Prostate gland (tissue), 2 donors: ENCODE data around the gene BCLAF3. TPM values are rescaled to one million over a fixed set of nuclear protein-coding genes. Genes with fewer than 3 reads are reported as not detected.

Source experiments
- DNase-seq: peaks from one replicate; pipeline ENCODE4 v3.0.0-alpha.2; 2019; ENCODE audit warnings: low spot score
- H3K27ac ChIP-seq, 2 donors: fragments of 200-600 bp; sonication (generic); 2 replicates each; pipeline ENCODE4 v1.5.1; 2017 to 2019
- H3K27me3 ChIP-seq: fragments of 200-600 bp; sonication (generic); replicated peaks from 2 replicates; pipeline ENCODE4 v1.5.1; 2019; ENCODE audit not compliant: insufficient read depth
- H3K36me3 ChIP-seq, 2 donors: fragments of 200-600 bp; sonication (generic); 1 replicate in 1 of 2; 2 replicates in 1 of 2; pipeline versions ENCODE4 v1.5.1 to v1.8.1; 2017 to 2019
- H3K4me1 ChIP-seq: fragments of 200-600 bp; sonication (generic); replicated peaks from 2 replicates; pipeline ENCODE4 v1.5.1; 2019
- H3K4me3 ChIP-seq, 2 donors: fragments of 200-600 bp; sonication (generic); 2 replicates each; pipeline ENCODE4 v1.5.1; 2017 to 2019
- H3K9me3 ChIP-seq: fragments of 200-600 bp; sonication (generic); 2 replicates; pipeline ENCODE4 v1.5.1; 2017
- CTCF ChIP-seq, 4 experiments: fragments of 200-600 bp in 2 of 4; fragments of 450-650 bp in 2 of 4; sonication (generic) in 2 of 4; IDR thresholded peaks; 1 replicate in 3 of 4; 2 replicates in 1 of 4; pipeline ENCODE4 v1.5.1; 2016 to 2019; ENCODE audit warnings: antibody characterized with exemption in 4 of 4, mild to moderate bottlenecking in 2 of 4, moderate library complexity in 2 of 4
- POLR2A ChIP-seq: fragments of 450-650 bp; IDR thresholded peaks from one replicate; pipeline ENCODE4 v1.6.1; 2016; ENCODE audit warnings: antibody characterized with exemption, mild to moderate bottlenecking
- POLR2AphosphoS5 ChIP-seq: sonication (generic); formaldehyde crosslinking; IDR thresholded peaks from one replicate; pipeline ENCODE4 v1.6.1; 2017; ENCODE audit warnings: antibody characterized with exemption
- WGBS: methylation state at CpG from one replicate; pipeline ENCODE4 v1.1.5; 2018; 5-methylcytosine and 5-hydroxymethylcytosine counted together
- intact Hi-C: fragments of 100-400 bp; cut with DNase I; formaldehyde crosslinking; loops from one replicate; pipeline ENCODE4 v1.14.2; 2022
- total RNA-seq, 2 donors: library from RNA; depleted of rRNA; stranded (reverse); fragments of >200 nt; gene quantifications; one replicate each; pipeline ENCODE4 v1.1.0, GENCODE V29; 2016

BCLAF3 gene
- total RNA-seq, 2 donors from 2014 or later, result 7.3 to 10.1 TPM

GRCh38 chrX:20015422-20015821 lies 24.6 kb upstream of the BCLAF3 start:
- H3K27ac ChIP-seq, result no peak overlapping the region
- no peaks in the 10 kb centered on the region for H3K4me1 ChIP-seq
- TF ChIP-seq POLR2A, result no peak
- no peak for TF ChIP-seq POLR2AphosphoS5
- TF ChIP-seq CTCF (IDR thresholded peaks at IDR 0.05), result no peak
- intact Hi-C loops, result no loop called here
- no peaks in the 10 kb centered on the region for H3K27me3 ChIP-seq
- H3K9me3 ChIP-seq, result no peaks in the 10 kb centered on the region
- DNase-seq, result no peak
- no peaks in the 10 kb centered on the region for H3K36me3 ChIP-seq
- H3K4me3 ChIP-seq, result no peak overlapping the region
- WGBS, result 78% methylated on average over 1 of the region's 1 CpG

GRCh38 chrX:20011608-20012007 lies 20.7 kb upstream of the BCLAF3 start:
- H3K4me3 ChIP-seq, result no peak overlapping the region
- no peaks in the 10 kb centered on the region for H3K27me3 ChIP-seq
- TF ChIP-seq POLR2AphosphoS5 (no peak), CTCF (IDR thresholded peaks at IDR 0.05) (no peak), POLR2A (no peak)
- no peak for DNase-seq
- no peak overlapping the region for H3K27ac ChIP-seq
- WGBS, result 93% methylated on average over 4 of the region's 4 CpGs
- no peaks in the 10 kb centered on the region for H3K36me3 ChIP-seq
- intact Hi-C loops, result no loop called here
- H3K4me1 ChIP-seq, result no peaks in the 10 kb centered on the region
- H3K9me3 ChIP-seq, result no peaks in the 10 kb centered on the region

- H3K27me3 ChIP-seq, result no peaks in the 10 kb centered on the region
- no peaks in the 10 kb centered on the region for H3K36me3 ChIP-seq
- 35% methylated on average over 7 of the region's 7 CpGs for WGBS
- no peaks in the 10 kb centered on the region for H3K4me1 ChIP-seq
- no peaks in the 10 kb centered on the region for H3K9me3 ChIP-seq
- TF ChIP-seq POLR2A, result no peak
- no peak for TF ChIP-seq CTCF (IDR thresholded peaks at IDR 0.05)
- TF ChIP-seq POLR2AphosphoS5, result no peak
- H3K4me3 ChIP-seq, result no peak overlapping the region
- DNase-seq, result no peak
- H3K27ac ChIP-seq, result no peak overlapping the region
- intact Hi-C loops, result no loop called here
Observed at GRCh38 chrX:20007962-20008622, 17.2 kb upstream of the BCLAF3 start.

- WGBS, result 50% methylated on average over 2 of the region's 2 CpGs
- intact Hi-C loops, result no loop called here
- Histone ChIP-seq H3K27ac (no peak overlapping the region), H3K27me3 (no peaks in the 10 kb centered on the region), H3K9me3 (no peaks in the 10 kb centered on the region), H3K4me3 (no peak overlapping the region), H3K4me1 (no peaks in the 10 kb centered on the region), H3K36me3 (no peaks in the 10 kb centered on the region)
- no peak for TF ChIP-seq POLR2A
- no peak for TF ChIP-seq POLR2AphosphoS5
- TF ChIP-seq CTCF (IDR thresholded peaks at IDR 0.05), result no peak
- no peak for DNase-seq
Observed at GRCh38 chrX:20005883-20006282, 15.0 kb upstream of the BCLAF3 start.

GRCh38 chrX:20001588-20001987 lies 10.7 kb upstream of the BCLAF3 start:
- Histone ChIP-seq H3K9me3 (no peaks in the 10 kb centered on the region), H3K27me3 (no peaks in the 10 kb centered on the region), H3K4me1 (no peaks in the 10 kb centered on the region), H3K36me3 (no peaks in the 10 kb centered on the region), H3K27ac (no peak overlapping the region), H3K4me3 (no peak overlapping the region)
- WGBS, result 60% methylated on average over 1 of the region's 4 CpGs
- intact Hi-C loops, result no loop called here
- DNase-seq, result no peak
- no peak for TF ChIP-seq POLR2A
- no peak for TF ChIP-seq CTCF (IDR thresholded peaks at IDR 0.05)
- no peak for TF ChIP-seq POLR2AphosphoS5
